ENCODE results near the gene UQCC2.

Gene UQCC2

DNA sequence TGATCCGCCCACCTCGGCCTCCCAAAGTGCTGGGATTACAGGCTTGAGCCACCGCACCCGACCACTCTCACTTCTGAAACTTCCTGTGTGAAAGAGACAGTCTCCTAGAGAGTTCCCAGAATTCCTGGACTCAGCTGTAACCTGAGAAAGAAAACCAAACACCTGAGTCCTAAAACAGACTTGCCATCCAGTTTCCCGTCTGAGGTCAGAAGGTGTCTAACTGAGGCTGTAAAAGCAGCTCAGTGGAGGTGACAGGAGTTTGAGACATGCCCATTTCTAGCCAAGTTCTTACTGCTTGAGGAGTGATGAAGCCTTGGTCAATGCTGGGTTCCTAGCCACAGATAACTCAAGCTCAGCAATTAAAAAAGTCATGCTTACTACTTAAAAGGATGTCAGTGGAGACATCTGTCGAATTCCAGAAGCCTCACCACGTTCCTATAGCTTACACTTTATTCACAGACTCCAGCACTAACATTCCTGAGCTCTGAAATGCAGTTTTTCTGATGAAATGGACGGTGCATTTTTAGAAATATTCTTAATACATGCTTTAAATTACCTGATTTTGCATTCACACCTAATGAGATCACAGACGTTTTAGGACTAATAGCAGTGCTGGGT lies 6.1 kb downstream of the UQCC2 start:
- no peak for DNase-seq

DNA sequence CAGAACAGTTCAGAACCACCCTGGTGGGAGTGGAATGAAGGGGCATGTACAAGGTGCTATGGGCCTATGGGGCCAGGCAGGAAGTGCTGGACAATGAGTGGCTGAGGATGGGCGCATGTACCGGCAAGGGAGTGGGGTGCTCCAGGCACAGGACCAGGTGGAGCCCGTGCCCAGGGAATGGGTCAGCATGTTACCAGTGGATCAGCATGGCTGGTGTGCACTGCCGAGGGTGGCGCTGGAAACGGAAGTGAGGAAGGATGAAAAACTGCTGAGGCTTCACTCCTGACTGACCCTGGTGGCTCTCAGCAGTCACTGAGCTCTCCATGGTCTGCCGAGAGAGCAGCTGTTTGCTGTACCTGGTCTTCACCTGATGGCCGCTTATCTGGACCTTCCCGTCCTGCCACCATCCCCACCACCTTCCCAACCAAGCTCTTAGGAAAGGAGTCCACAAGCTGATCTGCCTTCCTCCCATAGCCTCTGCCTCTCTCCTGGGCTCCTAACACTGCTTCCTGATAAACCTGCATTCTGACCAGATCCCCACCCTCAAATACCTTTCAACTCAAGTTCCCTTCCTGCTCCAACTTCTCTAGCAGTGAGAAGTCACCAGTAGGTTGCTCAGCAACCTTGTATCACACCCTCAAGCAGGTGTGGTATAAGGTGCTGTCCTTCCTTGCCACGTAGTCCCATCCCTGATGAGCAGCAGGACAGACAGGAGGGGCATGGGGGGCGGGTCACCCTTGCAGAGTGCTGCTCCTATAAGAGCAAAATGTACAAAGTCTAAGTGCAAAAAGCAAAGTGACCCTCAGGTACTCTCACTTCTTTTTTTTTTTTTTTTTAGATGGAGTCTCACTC lies 7.1 kb downstream of the UQCC2 start:
- DNase-seq: no peak

DNA sequence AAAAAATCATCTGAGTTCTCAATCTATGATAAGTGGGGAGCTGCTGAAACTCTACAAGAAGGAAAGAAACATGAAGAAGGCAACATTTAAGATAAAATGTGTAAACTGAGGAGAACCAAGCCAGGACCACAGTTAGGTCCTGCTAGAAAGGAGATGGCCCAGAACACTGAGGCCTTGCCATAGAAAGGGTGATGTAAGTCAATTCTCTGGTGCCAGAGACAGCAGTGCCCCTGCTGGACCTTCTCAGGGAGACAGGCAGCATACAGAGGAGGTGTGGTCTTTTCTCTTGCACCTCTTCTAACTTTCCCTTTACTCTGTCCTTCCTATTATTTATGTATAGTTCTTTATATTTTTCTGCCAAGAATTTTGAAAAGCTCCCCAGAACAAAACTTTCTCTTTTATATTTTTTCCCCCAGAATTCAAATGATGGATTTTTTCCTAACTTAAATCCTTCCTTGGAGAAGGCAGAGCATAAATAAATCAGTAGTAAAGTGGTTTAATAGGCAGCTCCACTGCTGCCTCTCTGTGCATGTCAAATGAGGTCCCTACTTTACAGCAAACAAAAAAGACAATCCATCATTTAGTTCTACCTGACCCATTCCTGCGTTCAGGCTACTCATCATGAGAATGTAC lies 9.0 kb downstream of the UQCC2 start:
- no peak for DNase-seq

DNA sequence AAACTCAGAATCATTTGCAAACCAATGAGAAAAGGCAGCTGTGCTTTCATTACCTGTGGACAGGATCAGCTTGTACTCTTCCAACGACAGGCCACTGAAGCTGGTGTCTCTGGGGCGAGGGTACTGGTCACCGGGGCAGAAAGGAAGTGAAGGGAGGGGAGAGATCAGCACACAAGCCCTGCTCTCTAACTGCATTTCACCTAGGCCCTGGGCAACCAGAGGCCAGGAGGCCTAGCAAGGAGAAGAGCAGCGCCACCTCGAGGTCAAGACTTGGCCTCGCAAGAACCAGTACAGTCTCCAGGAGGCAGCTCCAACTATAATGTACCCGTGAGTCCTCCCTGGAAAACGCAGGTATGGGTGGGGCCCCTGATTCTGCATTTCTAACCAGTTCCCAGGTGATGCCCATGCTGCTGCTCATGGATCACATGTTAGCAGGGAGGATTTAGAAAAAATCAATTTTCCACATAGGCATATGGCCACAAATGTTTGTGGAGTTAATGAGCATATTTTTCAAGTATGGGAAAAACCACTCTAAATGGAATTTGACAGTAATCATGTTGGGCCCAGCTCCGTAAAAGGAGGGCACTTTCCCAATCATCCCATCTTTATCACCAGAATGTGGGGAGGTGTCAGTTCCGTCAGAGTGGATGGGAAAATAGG lies 11.0 kb downstream of the UQCC2 start:
- DNase-seq: peak; percentile 73

DNA sequence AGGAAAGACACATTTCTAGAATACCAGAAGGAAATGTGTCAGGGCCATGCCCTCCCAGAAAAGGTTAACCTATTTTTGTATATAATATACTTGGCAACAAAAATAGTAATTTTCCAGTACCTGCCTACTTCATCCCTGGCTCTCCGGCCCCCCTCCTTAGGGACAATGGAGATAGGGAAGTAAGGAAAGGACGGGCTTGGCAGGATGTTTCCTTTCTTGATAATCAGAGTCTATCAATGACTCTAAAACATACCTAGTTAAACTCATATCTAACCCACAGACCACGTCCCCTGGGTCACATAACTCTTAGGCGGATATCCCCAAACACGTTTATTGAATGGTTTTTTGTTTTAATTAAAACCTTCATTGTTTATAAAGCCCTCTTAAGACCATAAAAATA lies 11.8 kb downstream of the UQCC2 start:
- DNase-seq: no peak

DNA sequence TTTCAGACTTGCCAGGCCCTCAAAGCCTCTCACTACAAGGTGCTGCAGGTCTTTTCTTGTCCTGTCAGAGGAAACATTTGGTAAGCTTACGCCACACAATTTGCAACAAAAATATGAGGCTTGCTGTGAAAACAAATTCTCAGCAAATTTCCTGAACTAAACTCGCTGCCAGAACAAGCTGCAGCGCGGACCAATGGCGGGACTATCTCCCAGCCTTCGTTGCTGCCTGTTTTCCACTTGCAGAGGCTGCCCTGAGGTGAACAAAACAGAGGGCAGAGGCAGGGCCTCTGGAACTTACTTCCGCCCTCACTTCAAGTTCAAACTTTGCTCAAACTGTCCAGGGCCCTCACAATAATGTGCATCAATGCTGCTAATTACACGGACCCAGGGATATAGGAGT lies 12.4 kb downstream of the UQCC2 start:
- no peak for DNase-seq

DNA sequence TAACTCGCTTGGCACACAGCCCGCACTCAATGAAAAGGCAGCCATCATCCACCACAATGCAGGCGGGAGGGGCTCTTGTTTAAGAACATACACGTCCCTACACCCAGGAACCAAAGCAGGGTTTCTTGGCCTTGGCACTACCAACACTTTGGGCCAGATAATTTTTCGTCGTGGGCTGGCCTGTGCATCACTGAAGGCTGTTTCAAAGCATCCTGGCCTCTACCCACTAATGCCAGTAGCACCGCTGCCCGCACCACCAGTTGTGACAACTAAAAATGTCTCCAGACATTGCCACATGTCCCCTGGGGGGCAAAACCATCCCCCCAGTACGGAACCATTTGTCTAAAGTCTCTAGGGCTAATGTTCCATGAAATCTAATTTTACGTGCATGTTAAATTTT lies 13.0 kb downstream of the UQCC2 start:
- no peak for DNase-seq

DNA sequence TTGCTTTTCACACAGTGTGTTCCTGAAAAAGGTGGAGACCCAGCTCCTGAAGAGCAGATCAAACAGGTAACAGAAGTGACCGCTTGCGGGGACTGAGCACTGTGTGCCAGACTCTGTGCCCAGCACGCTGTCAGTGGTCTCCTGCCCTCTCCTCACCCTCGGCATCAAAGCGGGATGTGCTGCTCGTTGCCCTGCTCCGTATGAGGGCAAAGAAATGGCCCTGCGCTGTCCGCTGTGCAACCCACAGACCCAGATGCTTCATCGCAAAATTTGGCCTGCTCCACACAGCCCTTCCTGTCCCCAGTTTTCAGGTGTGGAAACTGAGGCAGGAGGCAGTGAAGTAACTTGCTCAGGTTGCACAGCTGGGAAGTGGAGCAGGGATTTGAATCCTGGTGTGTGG lies 13.7 kb downstream of the UQCC2 start:
- no peak for DNase-seq

DNA sequence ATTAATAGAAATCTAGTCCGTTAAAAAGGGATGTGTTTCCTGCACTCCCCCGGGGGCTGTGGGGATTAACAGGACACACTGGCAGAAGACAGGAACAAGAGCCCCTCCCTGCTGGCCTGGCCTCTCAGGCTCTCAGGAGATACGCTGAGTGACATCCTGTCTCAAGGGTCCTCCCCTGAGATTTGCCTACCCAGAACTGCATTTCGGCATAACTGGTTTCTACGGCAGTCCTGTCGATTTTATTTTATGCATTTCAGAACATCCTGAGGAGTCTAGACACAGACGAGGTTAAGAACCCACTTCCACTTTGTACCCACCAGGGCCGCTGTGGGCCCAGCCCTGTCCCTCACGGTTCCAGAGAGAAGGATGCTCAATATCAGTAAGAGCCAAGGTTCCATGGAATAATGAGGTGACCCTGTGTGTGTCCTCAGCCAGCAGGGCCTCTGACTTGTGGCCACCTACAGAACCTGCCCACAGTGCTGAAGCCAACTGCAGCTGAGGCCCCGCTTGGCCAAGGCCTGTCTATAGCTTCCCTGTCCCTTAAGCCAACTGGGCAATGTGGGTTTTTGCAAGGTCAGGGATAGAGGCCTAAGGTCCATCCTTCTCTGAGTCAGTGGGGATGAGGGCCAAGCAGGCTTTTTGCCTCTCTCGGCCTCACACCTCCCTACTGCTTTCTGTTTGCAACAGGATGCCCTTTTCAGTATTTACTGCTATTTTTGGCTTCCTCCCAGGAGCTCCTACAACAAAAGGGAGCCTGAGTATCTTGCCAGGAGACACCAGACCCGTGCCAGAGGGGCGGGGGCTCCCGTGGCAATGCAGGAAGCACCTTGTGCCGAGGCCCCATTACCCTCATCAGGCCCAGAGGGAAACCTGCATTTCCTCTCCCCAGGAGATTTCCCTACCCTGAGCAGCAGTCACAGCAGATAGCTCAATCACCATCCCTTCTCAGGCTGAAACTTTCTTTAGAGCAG lies 14.7 kb downstream of the UQCC2 start:
- DNase-seq: peak; percentile 65

DNA sequence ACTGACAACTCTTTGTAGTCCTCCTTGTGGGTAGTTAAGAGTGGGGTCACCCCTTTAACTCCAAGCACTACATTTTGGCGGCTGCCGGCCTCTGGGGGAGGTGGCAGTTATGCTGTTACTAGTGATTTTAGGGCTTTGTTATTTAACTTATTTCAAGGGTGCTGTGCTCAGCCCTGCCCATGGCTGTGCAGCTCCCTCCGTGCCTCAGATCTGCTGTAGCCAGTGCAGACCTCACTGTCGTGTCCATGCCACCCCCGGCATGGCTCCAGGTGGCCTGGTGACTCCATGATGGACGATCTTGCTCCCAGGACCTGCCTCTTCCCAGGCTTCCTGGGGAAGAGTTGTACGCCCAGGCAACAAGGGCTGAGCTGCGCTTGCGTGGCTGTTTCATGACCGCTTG lies 15.4 kb downstream of the UQCC2 start:
- no peak for DNase-seq

DNA sequence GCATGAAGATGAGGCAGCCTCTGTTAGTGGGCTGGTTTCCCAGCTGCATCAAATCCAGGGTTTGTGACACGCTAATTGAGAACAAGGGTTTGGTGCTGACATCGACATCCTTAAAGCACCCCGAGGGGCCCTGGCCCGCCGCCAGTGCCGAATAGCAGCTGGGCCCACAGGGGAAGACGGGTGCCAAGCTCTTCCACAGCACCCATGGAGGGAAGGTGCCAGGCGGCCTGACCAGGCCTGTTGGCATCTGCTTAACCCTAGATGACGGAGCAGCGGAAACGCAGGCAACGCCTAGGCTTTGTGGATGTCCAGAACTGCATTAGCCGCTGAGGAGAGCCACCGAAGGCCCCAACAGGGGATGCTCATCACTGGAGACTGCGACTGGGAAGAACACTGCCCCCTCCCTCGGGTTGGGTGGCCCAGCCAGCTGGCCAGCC lies 16.0 kb downstream of the UQCC2 start:
- DNase-seq: peak; percentile 22

DNA sequence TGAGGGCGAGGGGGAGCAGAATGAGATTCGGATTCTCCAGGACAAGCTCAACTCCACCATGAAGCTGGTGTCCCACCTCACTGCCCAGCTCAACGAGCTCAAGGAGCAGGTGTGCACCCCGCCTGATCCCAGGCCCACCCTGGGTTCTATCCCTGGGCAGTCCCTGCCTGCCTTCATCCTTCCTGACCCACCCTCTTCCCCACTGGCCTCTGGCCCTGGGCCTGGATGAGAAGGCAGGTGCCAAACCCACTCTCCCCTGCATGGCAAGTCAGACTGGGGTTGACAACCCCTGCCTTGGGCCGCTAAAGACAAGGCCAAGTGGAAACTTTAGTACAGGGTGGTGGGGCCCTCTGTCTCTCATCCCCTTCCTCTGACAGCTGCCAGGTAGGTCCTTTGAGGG lies 16.5 kb downstream of the UQCC2 start:
- DNase-seq: peak; percentile 23

DNA sequence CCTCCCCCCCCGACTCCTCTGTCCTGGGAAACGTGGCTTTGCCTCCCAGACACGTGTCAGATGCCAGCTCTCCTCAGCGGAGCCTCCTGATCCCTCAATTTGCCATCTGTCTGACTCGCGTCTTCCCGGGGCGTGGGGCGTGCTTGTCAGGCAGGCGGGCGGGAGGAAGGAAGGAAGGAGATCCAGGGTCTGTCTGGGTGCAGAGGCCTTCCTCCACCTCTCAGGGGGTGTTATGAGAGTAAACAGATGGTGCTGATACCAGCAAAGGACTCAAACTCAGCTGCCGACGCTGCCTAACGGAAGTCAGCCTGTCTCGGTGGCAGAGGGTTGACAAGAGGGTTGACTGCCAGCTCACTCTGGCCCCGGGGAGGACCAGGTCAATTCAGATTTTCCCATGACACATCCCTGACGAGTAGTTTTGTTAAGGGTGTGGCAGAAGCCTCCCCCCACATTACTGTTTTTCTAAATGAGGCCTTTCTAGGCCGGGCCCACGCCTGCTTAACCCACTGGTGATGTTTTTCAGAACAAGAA lies 17.0 kb downstream of the UQCC2 start:
- DNase-seq: peak; percentile 69

DNA sequence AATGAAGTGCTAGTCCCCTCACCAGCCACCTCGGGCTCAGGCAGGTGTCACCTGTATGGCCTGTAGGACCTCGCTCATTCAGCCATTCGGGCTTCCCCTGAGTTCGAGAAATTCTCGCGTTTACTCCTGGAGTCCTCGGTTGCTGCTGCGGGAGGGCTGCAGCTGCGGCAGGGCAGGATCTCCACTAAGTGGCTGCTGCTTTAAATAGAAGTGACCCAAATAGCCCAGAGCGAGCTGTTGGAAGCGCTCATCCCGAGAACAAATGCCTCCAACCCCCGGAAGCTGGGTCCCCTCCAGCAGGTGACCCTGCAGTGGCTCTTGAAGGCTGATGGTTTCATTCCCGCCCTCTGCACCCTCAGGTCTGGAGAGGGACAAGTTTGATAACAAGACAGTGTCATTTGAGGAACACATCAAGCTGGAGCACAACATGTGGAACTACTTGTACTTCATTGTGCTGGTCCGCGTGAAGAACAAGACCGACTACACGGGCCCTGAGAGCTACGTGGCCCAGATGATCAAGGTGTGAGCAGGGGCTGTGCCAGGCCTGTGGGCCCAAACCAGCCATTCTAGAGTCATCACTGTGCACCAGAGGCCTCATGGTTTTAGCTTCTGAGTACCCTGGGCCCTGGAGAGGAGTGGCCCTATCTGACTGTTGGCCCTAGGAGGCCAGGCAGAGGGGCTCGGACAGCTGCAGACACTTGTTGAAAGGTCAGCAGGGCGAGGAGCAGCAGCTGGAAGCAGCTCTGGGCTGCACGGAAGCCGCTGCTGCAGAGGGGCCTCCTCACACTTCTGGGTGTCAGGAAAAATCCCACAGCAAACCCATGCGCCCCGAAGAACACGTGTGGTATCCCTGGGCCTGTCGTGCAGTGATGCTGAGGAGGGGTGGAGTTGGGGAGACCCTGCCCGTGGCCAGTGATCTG lies 18.1 kb downstream of the UQCC2 start:
- peak; percentile 41 for DNase-seq

DNA sequence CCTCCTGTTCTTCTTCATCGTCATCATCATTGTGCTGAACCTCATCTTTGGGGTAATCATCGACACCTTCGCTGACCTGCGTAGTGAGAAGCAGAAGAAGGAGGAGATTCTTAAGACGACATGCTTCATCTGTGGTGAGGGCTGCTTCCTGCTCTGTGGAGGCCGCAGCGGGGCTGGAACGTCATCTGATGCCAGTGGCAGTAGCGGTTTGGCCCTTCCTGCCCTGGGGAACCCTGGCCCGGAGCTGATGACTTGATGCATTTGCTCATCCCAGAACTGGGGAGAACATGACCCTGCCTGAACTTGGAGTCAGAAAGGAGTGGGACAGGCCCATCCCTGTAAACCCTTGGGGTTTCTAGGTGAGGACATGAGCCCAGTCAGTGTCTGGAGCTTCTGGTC lies 18.7 kb downstream of the UQCC2 start:
- DNase-seq: peak; percentile 71

DNA sequence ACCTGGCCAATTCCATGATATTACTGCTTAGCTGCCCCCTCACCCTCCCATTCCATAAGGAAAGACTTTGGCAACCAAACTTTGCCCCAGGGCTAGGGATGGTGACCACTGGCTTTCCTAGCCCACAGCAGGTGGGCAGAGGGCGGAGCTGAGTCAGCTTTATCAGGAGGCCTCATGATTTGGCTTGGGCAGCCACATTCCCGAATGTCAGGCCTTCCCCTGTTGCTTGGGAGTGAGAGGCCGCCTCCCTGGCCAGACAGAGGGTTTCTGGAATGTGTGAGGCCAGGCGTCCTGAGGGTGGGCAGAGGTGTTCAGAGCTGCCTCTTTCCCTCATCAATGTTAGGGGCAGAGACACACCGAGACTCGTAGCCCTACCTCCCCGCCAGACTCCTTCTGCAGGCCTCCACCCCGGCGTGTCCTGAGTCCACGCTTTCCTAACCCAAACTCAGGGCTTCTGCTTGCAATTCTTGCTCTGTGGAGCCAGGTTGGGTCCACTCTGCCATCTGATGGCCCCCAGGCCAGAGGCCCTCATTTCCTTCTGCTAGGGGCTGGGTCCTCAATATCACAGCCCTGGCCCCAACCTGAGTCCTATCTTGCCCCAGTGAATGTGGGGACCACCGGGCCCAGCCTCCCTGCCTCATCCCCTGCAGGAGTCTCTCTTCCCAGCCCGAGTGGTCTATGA lies 19.3 kb downstream of the UQCC2 start:
- no peak for DNase-seq

DNA sequence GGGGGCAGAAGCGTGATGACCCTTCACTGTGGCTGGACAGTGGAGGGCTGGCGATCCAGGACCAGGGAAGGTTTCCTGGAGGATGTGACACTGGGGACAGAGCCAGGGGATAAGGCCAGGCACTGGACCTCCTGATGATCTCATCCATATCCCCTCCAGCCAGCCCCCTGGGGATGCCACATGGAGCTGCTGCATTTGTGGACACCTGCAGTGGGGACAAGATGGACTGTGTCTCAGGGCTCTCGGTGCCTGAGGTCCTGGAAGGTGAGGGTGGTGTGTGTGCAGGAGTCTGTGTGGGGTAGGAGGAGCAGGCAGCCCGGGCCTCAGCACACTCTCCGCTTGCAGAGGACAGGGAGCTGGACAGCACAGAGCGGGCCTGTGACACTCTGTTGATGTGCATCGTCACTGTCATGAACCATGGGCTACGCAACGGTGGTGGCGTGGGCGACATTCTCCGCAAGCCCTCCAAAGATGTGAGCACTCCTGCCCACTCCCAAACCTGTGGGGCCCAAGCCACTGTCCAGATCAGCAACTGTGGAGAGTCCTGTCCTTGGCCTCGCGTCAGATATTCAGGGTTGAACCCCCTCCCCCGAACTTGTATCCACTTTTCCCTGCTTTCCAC lies 19.9 kb downstream of the UQCC2 start:
- no peak for DNase-seq

DNA sequence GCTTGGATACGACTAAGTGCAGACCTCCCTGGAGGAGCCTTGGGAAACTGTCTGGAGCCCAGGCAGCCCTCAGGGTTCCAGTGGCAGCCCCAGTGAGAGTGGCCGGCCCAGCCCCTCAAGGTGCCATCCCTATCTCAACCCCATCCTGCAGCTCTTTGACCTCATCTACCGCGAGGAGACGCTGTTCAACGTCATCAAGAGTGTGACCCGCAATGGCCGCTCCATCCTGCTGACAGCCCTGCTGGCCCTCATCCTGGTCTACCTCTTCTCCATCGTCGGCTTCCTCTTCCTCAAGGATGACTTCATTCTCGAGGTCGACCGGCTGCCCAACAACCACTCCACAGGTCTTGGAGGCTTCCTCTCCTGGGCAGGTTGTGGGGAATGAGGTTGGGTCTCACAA lies 20.7 kb downstream of the UQCC2 start:
- DNase-seq: no peak

DNA sequence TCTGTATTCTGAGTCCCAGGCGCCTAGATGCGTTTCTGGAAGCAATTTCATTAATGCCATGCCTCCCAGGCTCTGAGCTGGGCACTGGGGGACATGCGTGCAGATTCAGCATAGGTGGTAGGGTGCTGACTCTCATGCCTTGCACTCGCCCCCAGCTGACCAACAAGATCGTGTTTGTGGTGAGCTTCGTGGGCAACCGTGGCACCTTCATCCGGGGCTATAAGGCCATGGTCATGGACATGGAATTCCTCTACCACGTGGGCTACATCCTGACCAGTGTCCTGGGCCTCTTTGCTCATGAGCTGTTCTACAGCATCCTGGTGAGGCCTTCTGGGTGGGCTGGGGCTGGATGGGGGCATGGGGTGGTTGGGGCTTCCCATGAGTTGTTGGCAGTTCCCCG lies 21.6 kb downstream of the UQCC2 start:
- DNase-seq: no peak

DNA sequence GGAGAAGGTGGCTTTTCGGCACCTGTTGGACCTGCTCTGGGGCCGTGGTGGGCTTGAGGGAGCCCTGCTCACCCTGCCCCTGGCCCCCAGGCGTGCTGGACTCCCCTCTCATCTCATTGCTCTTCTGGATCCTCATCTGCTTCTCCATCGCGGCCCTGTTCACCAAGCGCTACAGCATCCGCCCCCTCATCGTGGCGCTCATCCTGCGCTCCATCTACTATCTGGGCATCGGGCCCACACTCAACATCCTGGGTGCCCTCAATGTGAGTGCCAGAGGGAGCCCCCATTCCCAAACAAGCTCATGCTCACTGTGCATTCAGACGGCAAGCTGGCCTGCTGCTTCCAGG lies 22.4 kb downstream of the UQCC2 start:
- no peak for DNase-seq

Data from femur (tissue), 1 donor.